RPMI8226 (cell line): ENCODE data around the gene ZNF496.
"Not testable (repeated sequence)": the region's sequence is repeated elsewhere in the genome, so short reads cannot be mapped to it uniquely, and the experiment has no call there.

ENCODE experiments used
- DNase-seq: peaks from one replicate; pipeline ENCODE4 v3.0.0-alpha.2; 2015

ZNF496 gene

GRCh38 chr1:247291161-247291560 is 40.5 kb downstream of the ZNF496 start:
- no peak for DNase-seq

- DNase-seq, result no peak
Measured at GRCh38 chr1:247290576-247290975, 41.1 kb downstream of the ZNF496 start.

GRCh38 chr1:247289274-247289892 is 42.3 kb downstream of the ZNF496 start:
- DNase-seq, result not testable (repeated sequence)

GRCh38 chr1:247288341-247288740 is 43.3 kb downstream of the ZNF496 start:
- no peak for DNase-seq

GRCh38 chr1:247287460-247287859 is 44.2 kb downstream of the ZNF496 start:
- peak; percentile 34 for DNase-seq

- DNase-seq, result no peak
Measured at GRCh38 chr1:247286134-247286670, 45.5 kb downstream of the ZNF496 start.

GRCh38 chr1:247281001-247281574 is 50.6 kb downstream of the ZNF496 start:
- DNase-seq, result no peak

- DNase-seq, result no peak
Measured at GRCh38 chr1:247277191-247277590, 54.5 kb downstream of the ZNF496 start.

- DNase-seq, result no peak
Measured at GRCh38 chr1:247274605-247275256, 56.9 kb downstream of the ZNF496 start.

GRCh38 chr1:247273013-247273412 is 58.7 kb downstream of the ZNF496 start:
- no peak for DNase-seq

- no peak for DNase-seq
Measured at GRCh38 chr1:247270003-247270402, 61.7 kb downstream of the ZNF496 start.

GRCh38 chr1:247269133-247269532 is 62.5 kb downstream of the ZNF496 start:
- DNase-seq, result no peak

GRCh38 chr1:247268390-247269045 is 63.1 kb downstream of the ZNF496 start:
- no peak for DNase-seq

- no peak for DNase-seq
Measured at GRCh38 chr1:247266053-247266452, 65.6 kb downstream of the ZNF496 start.

GRCh38 chr1:247255772-247256171 is 75.9 kb downstream of the ZNF496 start, which contains the start of gene VN1R5:
Gene VN1R5 (plus strand): TSS chr1:247256072.
- DNase-seq, result not testable (repeated sequence)

GRCh38 chr1:247247568-247247967 is 84.1 kb downstream of the ZNF496 start:
- no peak for DNase-seq
